ENCODE measurements around the gene APOC4.
"Not testable (repeated sequence)": the region's sequence is repeated elsewhere in the genome, so short reads cannot be mapped to it uniquely, and the experiment has no call there.

APOC4 gene

GRCh38 chr19:44960906-44961728 is 19.1 kb downstream of the APOC4 start:
- no peak for DNase-seq

GRCh38 chr19:44961821-44962220 is 19.8 kb downstream of the APOC4 start:
- no peak for DNase-seq

DNA sequence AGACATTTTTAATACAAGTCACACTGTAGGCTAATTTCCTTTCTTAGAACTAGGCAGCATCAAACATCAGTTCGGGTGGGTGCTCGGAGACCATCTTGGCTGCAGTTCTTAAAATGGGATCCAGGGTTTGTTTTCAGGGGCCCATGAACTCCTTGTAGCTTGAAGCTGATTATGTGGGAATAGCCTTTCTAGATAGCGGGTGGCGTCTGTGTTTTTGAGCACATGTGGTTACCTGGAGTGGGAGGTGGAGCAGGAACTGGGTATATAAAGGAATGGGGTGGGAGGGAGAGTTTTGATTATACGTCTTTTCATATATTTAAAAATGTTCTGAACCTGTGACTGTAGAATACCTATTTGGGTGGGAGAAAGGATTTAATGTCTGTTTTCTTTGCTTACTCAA is 26.1 kb downstream of the APOC4 start:
- no peak for DNase-seq

GRCh38 chr19:44968670-44969069 is 26.6 kb downstream of the APOC4 start:
- no peak for DNase-seq

GRCh38 chr19:44969437-44969836 is 27.4 kb downstream of the APOC4 start:
- DNase-seq, result no peak

- not testable (repeated sequence) for DNase-seq
Measured at GRCh38 chr19:44971451-44971850, 29.4 kb downstream of the APOC4 start.

DNA sequence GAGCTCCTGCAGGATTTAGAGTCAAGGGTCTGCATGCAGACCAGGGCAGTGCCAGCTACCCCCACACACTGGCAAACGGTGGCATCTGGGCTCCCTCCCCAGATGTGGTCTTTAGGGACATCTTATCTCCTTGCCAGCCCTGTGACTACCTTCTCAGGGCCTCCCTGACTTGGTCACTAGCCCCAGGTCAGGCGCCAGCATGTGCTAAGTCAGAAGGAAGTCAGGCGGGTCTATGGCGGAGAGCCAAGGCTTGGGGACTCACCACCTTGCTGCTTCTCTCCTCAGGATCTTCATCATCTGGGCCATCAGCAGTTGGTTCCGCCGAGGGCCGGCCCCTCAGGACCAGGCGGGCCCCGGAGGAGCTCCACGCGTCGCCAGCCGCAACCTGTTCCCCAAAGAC is 30.8 kb downstream of the APOC4 start:
- DNase-seq, result no peak

DNA sequence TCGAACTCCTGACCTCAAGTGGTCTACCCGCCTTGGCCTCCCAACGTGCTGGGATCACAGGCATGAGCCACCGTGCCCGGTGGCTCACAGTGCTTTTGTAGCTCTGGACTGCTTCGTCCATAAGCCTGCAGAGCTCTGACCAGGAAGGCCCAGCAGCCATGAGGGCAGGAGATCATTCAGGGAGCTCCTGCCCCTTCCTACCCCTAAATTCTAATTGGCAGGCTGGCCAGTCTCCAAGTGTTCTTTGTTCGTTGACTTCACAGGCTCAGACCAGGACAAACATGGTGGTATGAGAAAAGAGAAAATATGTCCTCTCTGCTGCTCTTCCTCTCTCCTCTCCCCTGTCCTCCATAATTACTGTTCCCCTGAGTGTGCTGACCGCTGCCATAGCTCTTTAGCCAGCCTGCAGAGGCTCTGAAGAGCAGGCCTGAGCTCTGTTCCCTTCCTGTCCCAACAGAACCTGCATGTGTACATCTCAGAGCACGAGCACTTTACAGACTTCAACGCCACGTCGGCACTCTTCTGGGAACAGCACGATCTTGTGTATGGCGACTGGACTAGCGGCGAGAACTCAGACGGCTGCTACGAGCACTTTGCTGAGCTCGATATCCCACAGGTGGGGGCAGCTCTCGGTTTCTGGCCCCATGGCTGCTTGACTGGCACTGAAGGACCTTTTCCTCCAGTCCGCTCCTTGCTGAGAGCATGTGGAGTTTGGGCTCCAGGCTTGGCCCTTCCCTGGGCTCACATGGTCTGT is 32.1 kb downstream of the APOC4 start:
- DNase-seq, result no peak

- DNase-seq, result no peak
Measured at GRCh38 chr19:44974857-44975256, 32.8 kb downstream of the APOC4 start.

GRCh38 chr19:44975444-44975843 is 33.4 kb downstream of the APOC4 start:
- DNase-seq, result no peak

GRCh38 chr19:44984005-44984404 is 42.0 kb downstream of the APOC4 start:
- no peak for DNase-seq

- DNase-seq, result no peak
Measured at GRCh38 chr19:44985445-44985844, 43.4 kb downstream of the APOC4 start.

DNA sequence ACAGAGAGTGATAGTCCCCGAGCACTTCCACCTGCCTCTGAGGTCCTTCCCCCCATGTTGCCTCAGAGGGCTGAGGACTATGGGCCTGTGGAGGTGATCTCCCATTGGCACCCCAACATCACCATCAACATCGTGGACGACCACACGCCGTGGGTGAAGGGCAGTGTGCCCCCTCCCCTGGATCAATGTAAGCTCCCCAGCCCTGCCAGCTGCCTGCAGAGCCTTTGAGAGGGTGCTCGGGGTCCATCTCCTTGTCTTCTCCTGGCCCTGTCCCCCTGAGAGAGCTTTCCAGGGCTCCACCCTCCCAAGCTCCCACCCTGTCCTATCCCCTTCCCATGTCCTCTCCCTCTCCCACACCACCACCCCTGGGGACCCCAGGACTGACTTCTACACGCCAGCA is 44.4 kb downstream of the APOC4 start:
- DNase-seq, result no peak

- no peak for DNase-seq
Measured at GRCh38 chr19:44987148-44987675, 45.2 kb downstream of the APOC4 start.

- DNase-seq, result no peak
Measured at GRCh38 chr19:44988273-44988672, 46.2 kb downstream of the APOC4 start.

DNA sequence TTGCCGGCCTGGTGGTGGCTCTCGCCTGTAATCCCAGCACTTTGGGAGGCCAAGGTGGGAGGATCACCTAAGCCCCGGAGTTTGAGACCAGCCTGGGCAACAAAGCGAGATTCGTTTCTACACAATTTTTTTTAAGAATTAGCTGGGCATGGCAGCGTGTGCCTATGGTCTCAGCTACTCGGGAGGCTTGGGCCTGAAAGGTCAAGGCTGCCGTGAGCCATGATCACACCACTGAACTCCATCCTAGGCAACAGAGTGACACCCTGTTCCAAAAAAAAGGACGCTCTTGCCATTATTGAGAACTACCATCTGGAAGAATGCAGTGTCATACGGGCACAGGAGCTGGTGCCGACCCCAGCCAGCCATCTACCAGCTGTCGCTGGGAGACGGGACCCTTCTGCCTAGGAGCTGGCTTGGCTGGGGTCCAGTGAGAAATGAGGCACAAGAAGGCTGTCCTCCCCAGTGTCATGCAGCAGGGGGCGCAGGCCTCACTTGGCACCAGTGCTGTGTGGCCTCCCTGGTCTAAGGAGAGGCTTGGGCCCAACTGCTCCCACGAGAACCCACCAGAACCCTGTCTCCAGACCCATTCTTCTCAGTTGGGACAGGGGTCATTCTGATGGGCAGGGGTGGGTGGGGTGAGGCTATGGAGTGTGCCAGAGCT is 47.0 kb downstream of the APOC4 start:
- peak; percentile 61 for DNase-seq

DNA sequence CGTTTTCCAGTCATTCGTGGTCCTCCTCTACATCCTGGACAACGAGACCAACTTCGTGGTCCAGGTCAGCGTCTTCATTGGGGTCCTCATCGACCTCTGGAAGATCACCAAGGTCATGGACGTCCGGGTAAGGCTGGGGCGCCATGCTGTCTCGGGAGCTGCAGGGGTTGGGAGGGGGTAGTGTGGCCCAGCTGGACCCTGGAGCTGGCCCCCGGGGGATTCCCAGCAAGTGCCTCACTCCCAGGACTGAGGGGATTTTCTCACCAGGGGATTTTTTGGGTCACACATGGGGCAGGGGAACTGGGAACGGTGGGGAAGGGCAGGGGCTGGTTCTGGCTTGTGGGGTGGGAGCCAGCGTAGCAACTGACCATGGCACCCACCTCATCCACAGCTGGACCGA is 48.4 kb downstream of the APOC4 start:
- no peak for DNase-seq

GRCh38 chr19:44990966-44991365 is 48.9 kb downstream of the APOC4 start:
- no peak for DNase-seq

DNA sequence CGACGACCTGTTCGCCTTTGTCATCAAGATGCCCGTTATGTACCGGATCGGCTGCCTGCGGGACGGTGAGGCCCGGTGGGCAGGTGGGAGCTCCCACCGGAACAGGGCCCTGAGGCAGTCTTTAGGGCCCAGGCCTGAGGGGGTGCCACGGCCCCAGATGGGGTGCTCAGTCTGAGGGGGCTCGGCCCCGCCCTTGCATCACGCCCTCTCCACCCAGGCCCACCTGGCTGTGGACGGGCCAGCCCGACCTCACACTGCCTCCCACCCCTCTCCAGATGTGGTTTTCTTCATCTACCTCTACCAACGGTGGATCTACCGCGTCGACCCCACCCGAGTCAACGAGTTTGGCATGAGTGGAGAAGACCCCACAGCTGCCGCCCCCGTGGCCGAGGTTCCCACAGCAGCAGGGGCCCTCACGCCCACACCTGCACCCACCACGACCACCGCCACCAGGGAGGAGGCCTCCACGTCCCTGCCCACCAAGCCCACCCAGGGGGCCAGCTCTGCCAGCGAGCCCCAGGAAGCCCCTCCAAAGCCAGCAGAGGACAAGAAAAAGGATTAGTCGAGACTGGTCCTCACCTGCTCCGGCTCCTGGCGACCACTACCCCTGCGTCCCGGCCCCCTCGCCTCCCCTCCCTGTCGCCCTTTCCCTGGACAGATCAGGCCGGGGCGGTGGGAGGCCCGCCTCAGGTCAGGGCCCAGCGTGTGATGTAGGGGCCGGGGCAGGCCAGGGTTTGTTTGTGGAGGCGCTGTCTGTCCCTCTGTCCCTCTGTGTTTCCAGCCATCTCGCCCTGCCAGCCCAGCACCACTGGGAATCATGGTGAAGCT is 50.5 kb downstream of the APOC4 start:
- DNase-seq, result no peak

GRCh38 chr19:44993526-44993925 is 51.5 kb downstream of the APOC4 start:
- DNase-seq, result no peak

DNA sequence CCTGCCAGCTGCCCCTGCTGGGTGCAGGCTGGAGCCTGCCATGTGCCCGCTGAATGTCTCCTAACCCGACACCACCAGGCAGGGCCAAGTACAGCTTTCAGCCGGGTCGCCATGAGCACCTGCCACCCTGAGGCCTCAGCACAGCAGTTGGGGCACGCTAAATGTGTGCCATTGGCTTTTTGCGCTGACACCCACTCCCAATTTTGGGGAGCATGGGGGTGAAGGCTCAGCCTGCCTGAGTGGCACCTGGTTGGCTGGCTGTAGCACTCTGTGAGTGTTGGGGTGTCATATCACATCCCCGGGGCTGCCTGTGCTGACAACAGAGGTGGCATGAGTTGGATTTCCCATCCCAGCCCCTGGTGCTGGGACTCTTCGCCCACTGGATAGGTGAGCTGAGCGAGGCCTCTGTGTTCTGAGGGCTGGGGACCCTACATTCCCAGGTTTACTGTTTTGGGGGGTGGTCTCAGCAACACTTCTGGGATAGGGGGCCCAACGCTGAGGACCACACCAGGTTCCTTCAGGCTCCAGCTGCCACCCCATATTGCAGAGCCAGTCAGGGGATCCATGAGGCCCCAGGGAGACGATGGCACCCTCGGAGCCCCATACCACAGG is 52.0 kb downstream of the APOC4 start:
- no peak for DNase-seq

All from stimulated activated naive CD4-positive, alpha-beta T cell treated with Interleukin-2 at 50 U/mL for 16 hours (primary cell).